ENCODE measurements around the gene GATB. TPM values are rescaled to one million over a fixed set of nuclear protein-coding genes. Genes with fewer than 3 reads are reported as not detected.

The GATB gene
- total and polyA plus RNA-seq, 2 donors (not counting 1 experiment from before 2014, with no cell fraction given) = 18.7 to 20.8 TPM

DNA sequence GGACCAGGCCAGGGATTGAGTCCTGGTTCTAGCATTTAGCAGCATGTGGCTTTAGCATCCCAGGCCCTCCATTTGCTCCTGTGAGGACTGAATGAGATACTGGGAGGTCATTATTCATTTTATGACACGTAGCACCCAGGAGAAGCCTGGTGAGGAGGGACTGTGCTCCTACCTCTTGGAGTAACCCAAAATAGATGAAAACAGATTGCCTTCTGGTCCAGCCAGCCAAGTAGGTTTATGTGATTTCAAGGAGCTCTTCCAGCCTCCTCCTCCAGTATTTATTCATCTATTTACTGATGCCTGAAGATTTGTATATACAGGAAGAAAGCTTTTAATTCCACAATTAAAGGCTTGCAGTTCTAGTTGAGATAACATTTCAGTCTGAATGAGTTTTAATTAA lies 109.3 kb downstream of the GATB start:
- TF ChIP-seq EZH2 (IDR thresholded peaks at IDR 0.05; ENCODE audit: low read length, missing control alignments) = no peak
- TF ChIP-seq, protein P1, sequence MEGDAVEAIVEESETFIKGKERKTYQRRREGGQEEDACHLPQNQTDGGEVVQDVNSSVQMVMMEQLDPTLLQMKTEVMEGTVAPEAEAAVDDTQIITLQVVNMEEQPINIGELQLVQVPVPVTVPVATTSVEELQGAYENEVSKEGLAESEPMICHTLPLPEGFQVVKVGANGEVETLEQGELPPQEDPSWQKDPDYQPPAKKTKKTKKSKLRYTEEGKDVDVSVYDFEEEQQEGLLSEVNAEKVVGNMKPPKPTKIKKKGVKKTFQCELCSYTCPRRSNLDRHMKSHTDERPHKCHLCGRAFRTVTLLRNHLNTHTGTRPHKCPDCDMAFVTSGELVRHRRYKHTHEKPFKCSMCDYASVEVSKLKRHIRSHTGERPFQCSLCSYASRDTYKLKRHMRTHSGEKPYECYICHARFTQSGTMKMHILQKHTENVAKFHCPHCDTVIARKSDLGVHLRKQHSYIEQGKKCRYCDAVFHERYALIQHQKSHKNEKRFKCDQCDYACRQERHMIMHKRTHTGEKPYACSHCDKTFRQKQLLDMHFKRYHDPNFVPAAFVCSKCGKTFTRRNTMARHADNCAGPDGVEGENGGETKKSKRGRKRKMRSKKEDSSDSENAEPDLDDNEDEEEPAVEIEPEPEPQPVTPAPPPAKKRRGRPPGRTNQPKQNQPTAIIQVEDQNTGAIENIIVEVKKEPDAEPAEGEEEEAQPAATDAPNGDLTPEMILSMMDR (conservative IDR thresholded peaks at IDR 0.05 in 1 of 2, IDR thresholded peaks at IDR 0.05 in 1 of 2; ENCODE audit: low read depth in 1 of 2, low read length in 2 of 2) = no peak

DNA sequence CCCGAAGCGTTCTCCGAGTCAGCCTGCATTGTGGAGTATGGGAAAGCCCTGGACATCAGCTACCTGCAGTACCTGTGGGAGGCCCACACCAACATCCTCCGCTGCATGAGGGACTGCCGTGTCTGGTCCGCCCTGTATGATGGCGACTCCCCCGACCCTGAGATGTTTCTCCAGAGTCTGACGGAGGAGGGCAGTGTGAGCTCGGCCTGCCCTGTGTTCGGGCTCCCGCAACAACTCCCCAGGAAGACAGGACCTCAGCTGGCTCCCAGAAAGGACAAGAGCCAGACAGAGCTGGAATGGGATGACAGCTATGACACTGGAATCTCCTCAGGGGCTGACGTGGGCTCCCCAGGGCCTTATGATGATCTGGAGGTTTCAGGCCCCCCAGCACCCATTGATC lies 111.3 kb downstream of the GATB start:
- Histone ChIP-seq H3K27ac (ENCODE audit: insufficient read depth, low read length) (no peak overlapping the region), H3K4me1 (ENCODE audit: control insufficient read depth, extremely low read depth, insufficient read depth, low read length) (no peaks in the 10 kb centered on the region), H3K79me2 (ENCODE audit: control insufficient read depth, insufficient read depth, low read length) (no peaks in the 10 kb centered on the region), H3K4me3 (replicated peaks in 1 of 4; ENCODE audit: control extremely low read depth in 1 of 4, insufficient read depth in 1 of 4, low read depth in 3 of 4, low read length in 4 of 4) (no peak overlapping the region), H3K36me3 (ENCODE audit: control insufficient read depth, insufficient read depth, low read length) (no peaks in the 10 kb centered on the region), H4K20me1 (ENCODE audit: control insufficient read depth, extremely low read depth, insufficient read depth, low read length) (no peaks in the 10 kb centered on the region), H2AFZ (ENCODE audit: low read length) (no peak overlapping the region), H3K9me3 (ENCODE audit: control insufficient read depth, insufficient read depth, low read depth, low read length) (no peaks in the 10 kb centered on the region), H3K9ac (ENCODE audit: insufficient read depth, low read length) (no peak overlapping the region), H3K27me3 (ENCODE audit: control insufficient read depth, insufficient read depth, low read length) (peaks cover 4% of the 10 kb centered on the region), H3K4me2 (ENCODE audit: extremely low read depth, insufficient read depth, low read length) (no peak overlapping the region)
- DNase-seq (ENCODE audit: low read depth in 2 of 2) = no peak
- TF ChIP-seq, protein P1 (conservative IDR thresholded peaks at IDR 0.05 in 1 of 2, IDR thresholded peaks at IDR 0.05 in 1 of 2; ENCODE audit: low read depth in 1 of 2, low read length in 2 of 2) = no peak
- no peak for TF ChIP-seq EZH2 (IDR thresholded peaks at IDR 0.05; ENCODE audit: low read length, missing control alignments)

More for the DNA sequence above, 109.3 kb downstream of the GATB start:
- H2AFZ ChIP-seq (ENCODE audit: low read length) = no peak overlapping the region
- no peaks in the 10 kb centered on the region for H3K36me3 ChIP-seq (ENCODE audit: control insufficient read depth, insufficient read depth, low read length)
- no peak for DNase-seq (ENCODE audit: low read depth in 2 of 2)
- no peak overlapping the region for H3K4me2 ChIP-seq (ENCODE audit: extremely low read depth, insufficient read depth, low read length)
- no peak overlapping the region for H3K4me3 ChIP-seq (replicated peaks in 1 of 4; ENCODE audit: control extremely low read depth in 1 of 4, insufficient read depth in 1 of 4, low read depth in 3 of 4, low read length in 4 of 4)
- H3K4me1 ChIP-seq (ENCODE audit: control insufficient read depth, extremely low read depth, insufficient read depth, low read length) = no peaks in the 10 kb centered on the region
- no peaks in the 10 kb centered on the region for H3K9me3 ChIP-seq (ENCODE audit: control insufficient read depth, insufficient read depth, low read depth, low read length)
- no peak overlapping the region for H3K27ac ChIP-seq (ENCODE audit: insufficient read depth, low read length)
- H3K9ac ChIP-seq (ENCODE audit: insufficient read depth, low read length) = no peak overlapping the region
- peaks cover 4% of the 10 kb centered on the region for H3K27me3 ChIP-seq (ENCODE audit: control insufficient read depth, insufficient read depth, low read length)
- no peaks in the 10 kb centered on the region for H3K79me2 ChIP-seq (ENCODE audit: control insufficient read depth, insufficient read depth, low read length)
- no peaks in the 10 kb centered on the region for H4K20me1 ChIP-seq (ENCODE audit: control insufficient read depth, extremely low read depth, insufficient read depth, low read length)

DNA sequence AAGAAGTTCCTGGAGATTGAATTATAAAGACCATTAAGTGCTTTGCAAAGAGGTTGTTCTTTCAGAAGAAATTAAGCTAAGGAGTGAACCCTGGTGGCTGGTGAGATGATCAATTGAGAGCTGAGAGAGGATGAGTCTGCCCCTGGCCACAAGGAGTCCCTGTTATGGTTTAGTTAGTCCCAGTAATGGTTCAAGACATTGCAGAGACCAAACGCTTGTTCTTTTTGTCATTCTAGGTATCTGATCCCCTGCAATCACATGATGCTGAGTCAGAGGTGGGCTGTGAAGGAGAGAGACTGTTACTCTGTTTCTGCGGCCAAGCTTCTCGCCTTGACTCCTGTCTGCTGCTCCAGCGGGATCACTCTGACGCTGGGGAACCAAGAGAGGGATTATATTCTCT lies 114.5 kb downstream of the GATB start:
- Histone ChIP-seq H2AFZ (ENCODE audit: low read length) (no peak overlapping the region), H3K4me1 (ENCODE audit: control insufficient read depth, extremely low read depth, insufficient read depth, low read length) (no peaks in the 10 kb centered on the region), H3K4me2 (ENCODE audit: extremely low read depth, insufficient read depth, low read length) (no peak overlapping the region), H3K27ac (ENCODE audit: insufficient read depth, low read length) (no peak overlapping the region), H3K9me3 (ENCODE audit: control insufficient read depth, insufficient read depth, low read depth, low read length) (no peaks in the 10 kb centered on the region), H3K27me3 (ENCODE audit: control insufficient read depth, insufficient read depth, low read length) (peaks cover 4% of the 10 kb centered on the region), H3K9ac (ENCODE audit: insufficient read depth, low read length) (no peak overlapping the region), H4K20me1 (ENCODE audit: control insufficient read depth, extremely low read depth, insufficient read depth, low read length) (no peaks in the 10 kb centered on the region), H3K4me3 (replicated peaks in 1 of 4; ENCODE audit: control extremely low read depth in 1 of 4, insufficient read depth in 1 of 4, low read depth in 3 of 4, low read length in 4 of 4) (no peak overlapping the region), H3K36me3 (ENCODE audit: control insufficient read depth, insufficient read depth, low read length) (no peaks in the 10 kb centered on the region), H3K79me2 (ENCODE audit: control insufficient read depth, insufficient read depth, low read length) (no peaks in the 10 kb centered on the region)
- DNase-seq (ENCODE audit: low read depth in 2 of 2) = no peak
- TF ChIP-seq, protein P1 (conservative IDR thresholded peaks at IDR 0.05 in 1 of 2, IDR thresholded peaks at IDR 0.05 in 1 of 2; ENCODE audit: low read depth in 1 of 2, low read length in 2 of 2) = no peak
- no peak for TF ChIP-seq EZH2 (IDR thresholded peaks at IDR 0.05; ENCODE audit: low read length, missing control alignments)

Data from fibroblast of lung (primary cell).